Stomach smooth muscle (tissue), 2 donors: ENCODE data around the gene AADACL2.
"Not testable (repeated sequence)": the region's sequence is repeated elsewhere in the genome, so short reads cannot be mapped to it uniquely, and the experiment has no call there.

Experiments
- H3K27ac ChIP-seq: one replicate; pipeline ENCODE4 v1.7.0; 2013; ENCODE audit warnings: mild to moderate bottlenecking, low read length, inconsistent platforms
- H3K27me3 ChIP-seq, 2 donors: one replicate each; pipeline ENCODE4 v1.7.0; 2013; ENCODE audit warnings: low read length in 2 of 2; ENCODE audit not compliant: insufficient read depth in 2 of 2, control insufficient read depth in 1 of 2
- H3K36me3 ChIP-seq, 2 donors: one replicate each; pipeline ENCODE4 v1.7.0; 2013; ENCODE audit warnings: low read length in 2 of 2; ENCODE audit not compliant: control insufficient read depth in 2 of 2, insufficient read depth in 2 of 2
- H3K4me1 ChIP-seq: one replicate; pipeline ENCODE4 v1.7.0; 2013; ENCODE audit warnings: low read length; ENCODE audit not compliant: control insufficient read depth, insufficient read depth
- H3K4me3 ChIP-seq, 2 donors: one replicate each; pipeline ENCODE4 v1.7.0; 2013; ENCODE audit warnings: low read length in 2 of 2
- H3K9ac ChIP-seq, 2 donors: one replicate each; pipeline ENCODE4 v1.7.0; 2013; ENCODE audit warnings: low read length in 2 of 2, mild to moderate bottlenecking in 1 of 2
- H3K9me3 ChIP-seq, 2 donors: one replicate each; pipeline ENCODE4 v1.7.0; 2013; ENCODE audit warnings: low read length in 2 of 2; ENCODE audit not compliant: control insufficient read depth in 2 of 2
- donor health status: healthy.
- donor health status: Pancreatic carcinoma.

The AADACL2 gene

GRCh38 chr3:151764699-151765098 lies 31.0 kb downstream of the AADACL2 start:
- H3K27me3 ChIP-seq, H3K4me3 ChIP-seq, H3K9me3 ChIP-seq, H3K27ac ChIP-seq, H3K36me3 ChIP-seq, H3K9ac ChIP-seq, H3K4me1 ChIP-seq: not testable (repeated sequence)

DNA sequence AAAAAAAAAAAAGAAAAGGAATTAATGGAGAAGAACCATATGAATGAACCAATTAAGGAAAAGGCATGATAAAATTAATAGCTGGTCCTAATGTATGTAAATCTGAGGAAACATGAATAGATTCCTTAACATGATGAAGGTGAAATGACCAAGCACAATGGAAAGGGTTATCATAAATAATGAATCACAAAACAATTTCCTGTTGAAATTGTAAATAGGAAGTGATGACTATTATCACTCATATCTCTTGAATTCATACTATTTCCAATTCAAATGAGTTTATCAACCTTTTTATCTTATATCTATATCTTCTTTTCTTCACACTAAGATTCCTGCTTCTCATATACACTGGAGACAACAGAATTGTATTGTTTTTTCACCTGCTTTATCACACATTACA lies 32.0 kb downstream of the AADACL2 start:
- Histone ChIP-seq H3K4me3 (no peak overlapping the region), H3K27ac (no peak overlapping the region), H3K9ac (no peak overlapping the region)

DNA sequence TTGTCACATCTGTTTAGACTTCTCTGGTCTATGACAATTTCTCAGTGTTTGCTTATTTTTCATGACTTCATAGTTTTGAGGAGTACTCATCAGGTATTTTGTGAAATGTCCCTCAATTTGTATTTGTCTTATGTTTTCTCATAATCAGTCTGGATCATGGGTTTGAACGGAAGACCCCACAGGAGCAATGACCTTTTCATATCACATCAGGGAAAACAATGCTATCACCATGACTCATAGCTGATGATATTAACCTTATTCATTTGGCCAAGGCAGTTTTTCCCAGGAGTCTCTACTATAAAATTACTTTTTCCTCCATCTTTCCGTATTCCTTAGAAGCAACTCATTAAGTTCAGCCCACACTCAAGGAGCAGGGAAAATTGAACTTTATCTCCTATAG lies 32.7 kb downstream of the AADACL2 start:
- Histone ChIP-seq H3K36me3 (no peaks in the 10 kb centered on the region), H3K9me3 (no peaks in the 10 kb centered on the region), H3K4me1 (peaks cover 5% of the 10 kb centered on the region), H3K27ac (no peak overlapping the region), H3K27me3 (no peaks in the 10 kb centered on the region), H3K4me3 (no peak overlapping the region), H3K9ac (no peak overlapping the region)

More for the DNA sequence above, 32.0 kb downstream of the AADACL2 start:
- no peaks in the 10 kb centered on the region for H3K27me3 ChIP-seq
- H3K9me3 ChIP-seq, result no peaks in the 10 kb centered on the region
- H3K36me3 ChIP-seq, result no peaks in the 10 kb centered on the region
- H3K4me1 ChIP-seq, result peaks cover 2% of the 10 kb centered on the region

DNA sequence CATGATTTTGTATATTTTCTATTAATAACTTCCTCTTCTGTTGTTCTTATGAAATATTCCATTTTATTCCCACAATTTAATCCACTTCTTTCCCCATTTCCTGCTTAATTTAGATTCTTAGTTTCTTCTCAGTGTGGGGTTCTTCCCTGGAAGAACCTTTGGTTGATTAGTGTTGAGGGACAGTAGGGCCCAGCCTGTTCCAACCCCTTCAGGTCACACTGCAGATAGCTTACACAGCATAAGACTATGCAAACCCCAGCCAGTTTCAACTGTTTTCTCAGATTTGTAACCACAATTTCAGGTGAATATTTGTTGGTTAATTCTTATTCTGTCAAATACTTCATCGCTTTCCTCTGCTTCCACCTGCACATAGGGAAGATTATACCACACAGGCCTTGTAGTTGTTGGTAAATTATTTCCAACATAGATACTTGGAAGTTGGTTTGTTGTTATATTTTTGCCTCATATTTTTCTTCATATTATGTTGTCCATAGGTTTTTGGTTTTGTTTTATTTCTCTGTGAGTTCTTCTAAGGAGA lies 34.7 kb downstream of the AADACL2 start:
- H3K27ac ChIP-seq, result no peak overlapping the region
- no peak overlapping the region for H3K4me3 ChIP-seq
- H3K4me1 ChIP-seq, result peaks cover 5% of the 10 kb centered on the region

GRCh38 chr3:151769175-151769574 lies 35.4 kb downstream of the AADACL2 start:
- H3K9me3 ChIP-seq, result no peaks in the 10 kb centered on the region
- no peak overlapping the region for H3K4me3 ChIP-seq
- peaks cover 5% of the 10 kb centered on the region for H3K4me1 ChIP-seq
- H3K27ac ChIP-seq, result no peak overlapping the region
- H3K36me3 ChIP-seq, result no peaks in the 10 kb centered on the region
- H3K9ac ChIP-seq, result no peak overlapping the region
- H3K27me3 ChIP-seq, result no peaks in the 10 kb centered on the region

More for the DNA sequence above, 34.7 kb downstream of the AADACL2 start:
- Histone ChIP-seq H3K36me3 (no peaks in the 10 kb centered on the region), H3K9ac (no peak overlapping the region), H3K27me3 (no peaks in the 10 kb centered on the region), H3K9me3 (no peaks in the 10 kb centered on the region)

GRCh38 chr3:151770956-151771355 lies 37.2 kb downstream of the AADACL2 start:
- H3K27ac ChIP-seq, result no peak overlapping the region
- no peaks in the 10 kb centered on the region for H3K27me3 ChIP-seq
- no peaks in the 10 kb centered on the region for H3K9me3 ChIP-seq
- peaks cover 5% of the 10 kb centered on the region for H3K4me1 ChIP-seq
- H3K9ac ChIP-seq, result no peak overlapping the region
- H3K4me3 ChIP-seq, result no peak overlapping the region
- H3K36me3 ChIP-seq, result no peaks in the 10 kb centered on the region

GRCh38 chr3:151772825-151773480 lies 39.2 kb downstream of the AADACL2 start:
- H3K4me1 ChIP-seq, result peaks cover 5% of the 10 kb centered on the region
- no peak overlapping the region for H3K4me3 ChIP-seq
- no peaks in the 10 kb centered on the region for H3K9me3 ChIP-seq
- no peaks in the 10 kb centered on the region for H3K27me3 ChIP-seq
- no peak overlapping the region for H3K9ac ChIP-seq
- no peaks in the 10 kb centered on the region for H3K36me3 ChIP-seq
- no peak overlapping the region for H3K27ac ChIP-seq

DNA sequence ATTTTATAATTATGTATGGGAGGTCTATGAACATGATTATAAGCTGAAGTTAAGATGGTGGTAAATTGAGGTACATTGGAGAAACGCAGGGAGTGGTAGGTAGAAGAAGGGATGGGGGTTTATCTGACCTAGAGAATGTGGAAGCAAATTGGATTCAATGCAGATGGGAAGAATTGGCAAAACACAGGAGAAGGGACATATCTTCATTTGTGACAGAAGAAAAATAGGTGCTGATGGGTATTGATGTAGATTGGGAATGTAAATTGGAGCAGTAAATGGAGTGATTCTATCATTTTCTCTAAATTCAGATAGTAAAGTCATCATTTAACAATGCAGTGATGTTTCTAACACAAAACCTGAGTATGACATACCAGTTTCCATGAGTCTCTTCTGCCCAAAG lies 40.5 kb downstream of the AADACL2 start:
- Histone ChIP-seq H3K27ac (no peak overlapping the region), H3K4me3 (no peak overlapping the region), H3K9me3 (no peaks in the 10 kb centered on the region)

GRCh38 chr3:151774910-151775309 lies 41.2 kb downstream of the AADACL2 start:
- H3K9me3 ChIP-seq, result no peaks in the 10 kb centered on the region
- no peak overlapping the region for H3K27ac ChIP-seq
- H3K9ac ChIP-seq, result no peak overlapping the region
- H3K36me3 ChIP-seq, result no peaks in the 10 kb centered on the region
- no peak overlapping the region for H3K4me3 ChIP-seq
- H3K4me1 ChIP-seq, result peaks cover 5% of the 10 kb centered on the region
- H3K27me3 ChIP-seq, result no peaks in the 10 kb centered on the region

More for the DNA sequence above, 40.5 kb downstream of the AADACL2 start:
- H3K9ac ChIP-seq, result no peak overlapping the region
- H3K27me3 ChIP-seq, result no peaks in the 10 kb centered on the region
- no peaks in the 10 kb centered on the region for H3K36me3 ChIP-seq
- H3K4me1 ChIP-seq, result peaks cover 5% of the 10 kb centered on the region

- H3K9ac ChIP-seq, result no peak overlapping the region
- H3K27ac ChIP-seq, result no peak overlapping the region
- H3K4me1 ChIP-seq, result peaks cover 5% of the 10 kb centered on the region
- no peak overlapping the region for H3K4me3 ChIP-seq
- no peaks in the 10 kb centered on the region for H3K36me3 ChIP-seq
- no peaks in the 10 kb centered on the region for H3K27me3 ChIP-seq
- no peaks in the 10 kb centered on the region for H3K9me3 ChIP-seq
Measured at GRCh38 chr3:151775314-151776258, 41.9 kb downstream of the AADACL2 start.
